GM21526 (cell line): Measurements from ENCODE around the gene B4GALT2.

Source experiments
- ATAC-seq: cut with Tn5 transposase; IDR thresholded peaks from one replicate; pipeline ENCODE4 v1.9.1; 2021; ENCODE audit warnings: moderate library complexity; ENCODE audit not compliant: unreplicated experiment, low FRiP score

Gene B4GALT2

DNA sequence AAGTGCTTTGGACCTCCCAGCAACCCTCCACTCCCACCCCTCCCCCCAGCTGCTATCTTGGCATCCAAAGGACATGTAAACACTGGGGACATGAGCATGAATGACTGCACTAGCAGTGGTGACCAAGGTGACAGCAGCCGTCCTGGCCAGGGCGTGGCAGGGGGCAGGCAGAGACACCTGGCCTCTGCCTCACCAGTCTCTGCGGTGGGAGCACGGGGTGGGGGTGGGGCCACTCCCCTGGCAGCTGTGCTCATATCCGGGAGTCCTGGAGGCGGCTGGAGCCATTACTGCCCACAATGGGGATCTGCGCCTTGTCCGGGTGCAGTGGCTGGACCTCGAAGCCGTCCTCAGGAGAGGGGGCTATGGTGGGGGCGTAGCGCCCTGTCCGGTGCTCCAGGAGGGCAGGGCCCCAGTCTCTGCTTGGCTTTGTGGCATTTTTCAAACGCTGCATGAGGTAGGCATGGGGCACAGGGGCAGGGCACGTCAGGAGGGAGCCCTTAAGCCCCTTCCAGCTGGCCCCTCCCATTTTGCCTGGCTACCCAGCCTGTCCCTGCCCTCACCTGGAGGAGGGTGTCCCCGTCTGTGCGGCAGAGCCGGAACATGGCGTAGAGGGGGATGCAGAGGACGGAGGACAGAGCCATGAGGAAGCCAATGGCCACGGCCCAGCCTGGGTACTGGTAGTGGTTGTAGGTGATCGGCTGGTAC, 18.4 kb downstream of the B4GALT2 start:
- ATAC-seq = no peak

- no peak for ATAC-seq
Observed at GRCh38 chr1:43998000-43998378, 19.0 kb downstream of the B4GALT2 start.

- no peak for ATAC-seq
Observed at GRCh38 chr1:43999455-43999854, 20.4 kb downstream of the B4GALT2 start.

DNA sequence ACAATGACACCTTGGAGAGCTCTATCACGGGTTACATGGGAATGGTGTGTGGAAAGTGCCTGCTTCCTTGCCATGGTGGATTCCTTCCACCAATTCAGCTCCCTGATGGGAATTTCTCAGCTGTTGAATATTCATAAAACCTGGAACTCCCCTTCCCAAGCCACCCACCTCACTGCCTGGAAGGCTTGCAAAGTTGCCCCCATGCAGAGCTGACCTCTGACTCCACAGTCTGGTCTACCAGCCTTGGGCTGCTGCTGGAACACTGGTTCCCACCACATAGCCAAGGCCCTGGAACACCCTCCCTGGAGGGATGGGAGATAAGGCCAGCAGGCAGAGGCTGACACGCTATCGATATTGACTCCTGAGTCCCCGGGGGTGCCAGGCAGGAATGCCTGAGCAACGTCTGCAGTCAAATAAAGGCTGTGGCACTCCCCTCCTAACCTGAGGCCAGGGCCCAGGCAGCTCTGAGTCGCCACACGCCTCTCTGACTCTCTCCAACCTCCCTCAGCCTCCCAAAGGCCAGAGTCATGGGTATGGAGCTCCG, 21.2 kb downstream of the B4GALT2 start:
- ATAC-seq = no peak

DNA sequence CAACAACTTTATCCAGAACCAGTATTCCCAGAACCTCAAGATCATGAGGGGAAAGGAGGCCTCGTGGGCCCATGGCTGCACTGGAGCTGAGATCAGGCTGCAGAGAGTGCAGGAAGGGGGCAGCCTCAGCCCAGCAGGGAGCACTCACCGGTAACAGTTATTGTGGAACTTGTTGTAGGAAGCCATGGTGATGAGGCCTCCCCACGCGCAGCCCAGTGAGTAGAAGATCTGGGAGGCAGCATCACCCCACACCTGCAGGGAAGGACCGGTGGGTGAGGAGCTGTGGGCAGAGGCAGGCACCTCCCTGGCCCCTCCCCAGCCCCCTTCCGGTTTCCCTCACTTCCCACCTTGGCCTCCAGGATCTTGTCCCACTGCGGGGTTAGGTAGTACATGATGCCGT, 23.2 kb downstream of the B4GALT2 start:
- no peak for ATAC-seq

GRCh38 chr1:44002606-44003157, 23.7 kb downstream of the B4GALT2 start:
- ATAC-seq = no peak

DNA sequence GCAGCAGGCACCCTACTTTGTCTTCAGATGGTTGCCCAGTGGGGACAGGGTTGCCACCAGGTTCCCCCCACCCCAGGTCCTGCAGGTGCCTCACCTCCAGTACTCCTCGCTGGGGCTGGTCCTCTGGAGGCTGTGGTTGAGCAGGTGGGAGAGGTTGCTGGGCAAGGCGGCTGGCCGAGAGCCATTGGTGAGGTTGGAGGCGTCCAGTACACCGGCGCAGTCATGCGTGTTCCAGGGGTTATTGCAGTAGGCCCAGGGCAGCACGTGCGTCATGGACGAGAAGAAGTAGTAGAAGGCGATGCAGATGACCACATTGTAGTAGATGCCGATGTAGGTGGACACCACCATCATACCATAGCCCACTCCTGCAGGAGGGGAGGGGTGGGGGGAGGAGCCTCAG, 29.2 kb downstream of the B4GALT2 start:
- ATAC-seq = no peak

DNA sequence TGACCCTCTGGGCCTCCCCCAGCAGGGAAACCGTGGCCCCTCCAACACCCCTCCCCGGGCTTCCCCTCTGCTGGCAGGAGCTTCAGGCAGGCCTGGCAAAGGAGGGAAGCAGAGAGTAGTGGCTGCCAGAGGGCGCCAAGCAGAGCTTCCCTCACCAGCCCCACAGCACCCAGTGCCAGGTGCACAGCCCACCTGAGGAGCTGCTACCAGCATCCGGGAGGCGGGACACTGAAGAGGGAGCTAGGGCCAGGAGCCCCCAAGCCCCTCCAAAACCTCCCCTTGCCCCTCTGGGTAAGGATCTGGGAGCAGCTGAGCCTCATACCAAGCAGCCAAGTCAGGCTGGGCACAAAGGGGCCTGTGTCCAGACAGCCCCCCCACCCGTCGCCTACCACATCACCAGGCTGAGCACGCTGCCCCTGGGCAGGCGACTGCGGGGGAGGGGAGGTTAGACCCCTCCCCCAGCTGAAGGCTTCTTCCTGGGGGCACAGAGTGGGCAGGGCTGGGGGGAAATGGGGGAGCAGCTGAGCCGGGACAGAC, 32.0 kb downstream of the B4GALT2 start:
- ATAC-seq = no peak

DNA sequence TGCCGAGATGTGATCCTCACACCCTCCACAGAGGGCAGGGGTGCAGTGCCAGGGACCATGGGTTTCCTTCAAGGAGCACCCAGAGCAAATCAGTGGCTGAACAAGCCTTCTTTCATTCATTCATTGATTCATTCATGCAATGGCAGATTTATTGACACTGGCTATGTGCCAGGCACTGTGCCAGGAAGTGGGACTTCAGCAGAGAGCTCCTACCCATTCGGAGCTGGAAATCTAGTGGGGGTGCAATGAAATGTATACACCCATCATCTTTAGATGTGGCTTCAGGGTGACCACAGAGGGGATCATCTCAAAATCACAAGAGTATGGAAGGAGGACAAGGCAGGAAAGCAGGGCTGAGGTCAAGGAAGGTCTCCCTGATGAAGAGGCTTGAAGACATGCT, 33.4 kb downstream of the B4GALT2 start:
- ATAC-seq = no peak

GRCh38 chr1:44012941-44013609, 34.1 kb downstream of the B4GALT2 start:
- no peak for ATAC-seq

GRCh38 chr1:44013949-44014348, 34.9 kb downstream of the B4GALT2 start:
- ATAC-seq = no peak

GRCh38 chr1:44014365-44015104, 35.5 kb downstream of the B4GALT2 start:
- no peak for ATAC-seq

- ATAC-seq = no peak
Observed at GRCh38 chr1:44015206-44015605, 36.2 kb downstream of the B4GALT2 start.

GRCh38 chr1:44016041-44016889, 37.3 kb downstream of the B4GALT2 start:
- no peak for ATAC-seq

GRCh38 chr1:44016890-44017400, 37.9 kb downstream of the B4GALT2 start:
- no peak for ATAC-seq

DNA sequence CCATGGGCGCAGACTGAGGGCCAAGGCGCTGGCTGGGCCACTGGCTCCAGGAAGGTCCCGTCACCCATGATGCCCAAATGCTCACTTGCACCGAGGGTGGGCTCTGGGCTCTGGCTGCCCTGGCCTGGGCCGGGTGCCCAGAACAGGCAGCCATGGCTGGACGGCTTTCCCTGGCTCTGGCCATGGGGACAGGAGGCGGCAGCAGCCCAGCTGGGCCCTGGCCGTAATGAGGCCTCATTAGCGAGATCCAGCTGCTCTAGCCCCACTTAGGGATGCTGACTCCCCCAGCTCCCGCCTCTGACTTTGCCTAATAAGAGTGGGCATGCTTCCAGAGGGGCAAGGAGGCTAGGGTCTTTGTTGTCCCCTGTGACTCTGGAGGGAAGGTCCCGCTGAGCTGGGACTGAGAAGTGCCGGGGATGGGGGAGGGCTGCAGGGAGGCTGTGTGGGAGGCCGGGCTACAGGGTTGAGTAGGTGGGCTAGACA, 40.5 kb downstream of the B4GALT2 start:
- no peak for ATAC-seq

DNA sequence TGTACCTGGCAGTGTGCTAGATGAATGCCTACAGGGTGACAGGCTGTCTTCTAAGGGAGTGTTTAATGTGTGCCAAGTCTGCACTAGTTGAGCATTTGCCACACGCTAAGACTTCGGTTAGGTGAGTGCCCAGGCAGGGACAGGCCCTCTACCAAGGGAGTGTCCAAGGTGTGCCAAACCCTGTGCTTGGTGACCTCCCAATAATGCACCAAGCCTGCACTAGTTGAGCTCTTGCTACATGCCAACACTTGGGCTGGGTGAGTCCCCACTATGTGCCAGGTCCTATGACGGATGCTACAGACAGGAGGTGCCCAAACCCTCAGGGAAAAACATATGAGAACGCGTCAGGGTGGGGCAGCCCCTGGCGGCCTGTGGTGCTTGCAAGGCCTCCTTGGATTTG, 41.5 kb downstream of the B4GALT2 start:
- no peak for ATAC-seq

- no peak for ATAC-seq
Observed at GRCh38 chr1:44021156-44021555, 42.1 kb downstream of the B4GALT2 start.

- ATAC-seq = no peak
Observed at GRCh38 chr1:44021581-44022321, 42.7 kb downstream of the B4GALT2 start.
